Mononuclear cell (primary cell): ENCODE measurements around the gene COX6B2. TPM values are rescaled to one million over a fixed set of nuclear protein-coding genes. Genes with fewer than 3 reads are reported as not detected.

Experiments used
- H3K27me3 ChIP-seq: 2 replicates; pipeline ENCODE4 v1.6.0; 2011; ENCODE audit warnings: low read length, control low read depth; ENCODE audit not compliant: insufficient read depth
- H3K4me1 ChIP-seq: 2 replicates; pipeline ENCODE4 v1.5.1; 2011; ENCODE audit warnings: mild to moderate bottlenecking, low read length, control low read depth; ENCODE audit not compliant: insufficient read depth
- H3K4me3 ChIP-seq: 2 replicates; pipeline ENCODE4 v1.5.1; 2011; ENCODE audit warnings: mild to moderate bottlenecking, low read length, moderate library complexity
- H3K9me3 ChIP-seq: 2 replicates; pipeline ENCODE4 v1.5.1; 2011; ENCODE audit warnings: low read depth, mild to moderate bottlenecking, control low read depth, low read length
- total RNA-seq: library from RNA; depleted of rRNA; stranded (reverse); fragments of >200 nt; gene quantifications from one replicate; pipeline ENCODE4 v1.2.3, GENCODE V29; 2012

Gene COX6B2
- total RNA-seq, 1 donor = not detected

DNA sequence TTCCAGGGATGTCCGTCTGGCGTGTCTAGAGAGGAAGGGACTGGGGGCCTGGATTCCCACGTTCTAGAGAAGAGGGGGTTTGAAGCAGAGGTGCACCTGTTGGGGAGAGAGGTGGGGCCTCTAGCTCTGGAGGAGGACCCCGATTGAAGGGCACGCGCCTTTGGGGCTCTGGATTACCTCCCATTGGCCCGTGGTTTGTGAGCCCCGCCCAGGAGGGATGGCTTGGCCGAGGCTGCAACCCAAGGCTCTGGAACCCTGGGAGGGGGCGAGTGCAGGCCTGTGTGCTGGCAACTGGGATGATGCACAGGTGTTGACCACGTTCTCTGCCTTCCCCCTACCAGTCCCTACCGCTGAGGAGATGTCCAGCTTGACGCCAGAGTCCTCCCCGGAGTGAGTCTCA, 49.5 kb downstream of the COX6B2 start:
- H3K4me1 ChIP-seq = peaks cover 13% of the 10 kb centered on the region
- no peak overlapping the region for H3K4me3 ChIP-seq
- H3K9me3 ChIP-seq = no peaks in the 10 kb centered on the region
- H3K27me3 ChIP-seq = no peaks in the 10 kb centered on the region

- Histone ChIP-seq H3K9me3 (no peaks in the 10 kb centered on the region), H3K4me1 (peaks cover 13% of the 10 kb centered on the region), H3K4me3 (no peak overlapping the region), H3K27me3 (no peaks in the 10 kb centered on the region)
These were observed 50.1 kb downstream of the COX6B2 start for GRCh38 chr19:55304279-55304978.

- no peak overlapping the region for H3K4me3 ChIP-seq
- H3K9me3 ChIP-seq = no peaks in the 10 kb centered on the region
- H3K27me3 ChIP-seq = no peaks in the 10 kb centered on the region
- peaks cover 13% of the 10 kb centered on the region for H3K4me1 ChIP-seq
These were observed 51.0 kb downstream of the COX6B2 start for GRCh38 chr19:55303477-55303876.

GRCh38 chr19:55302318-55302703, 52.2 kb downstream of the COX6B2 start:
- no peaks in the 10 kb centered on the region for H3K9me3 ChIP-seq
- H3K4me3 ChIP-seq = peak overlapping the region; percentile 29
- H3K27me3 ChIP-seq = no peaks in the 10 kb centered on the region
- peaks cover 13% of the 10 kb centered on the region for H3K4me1 ChIP-seq

DNA sequence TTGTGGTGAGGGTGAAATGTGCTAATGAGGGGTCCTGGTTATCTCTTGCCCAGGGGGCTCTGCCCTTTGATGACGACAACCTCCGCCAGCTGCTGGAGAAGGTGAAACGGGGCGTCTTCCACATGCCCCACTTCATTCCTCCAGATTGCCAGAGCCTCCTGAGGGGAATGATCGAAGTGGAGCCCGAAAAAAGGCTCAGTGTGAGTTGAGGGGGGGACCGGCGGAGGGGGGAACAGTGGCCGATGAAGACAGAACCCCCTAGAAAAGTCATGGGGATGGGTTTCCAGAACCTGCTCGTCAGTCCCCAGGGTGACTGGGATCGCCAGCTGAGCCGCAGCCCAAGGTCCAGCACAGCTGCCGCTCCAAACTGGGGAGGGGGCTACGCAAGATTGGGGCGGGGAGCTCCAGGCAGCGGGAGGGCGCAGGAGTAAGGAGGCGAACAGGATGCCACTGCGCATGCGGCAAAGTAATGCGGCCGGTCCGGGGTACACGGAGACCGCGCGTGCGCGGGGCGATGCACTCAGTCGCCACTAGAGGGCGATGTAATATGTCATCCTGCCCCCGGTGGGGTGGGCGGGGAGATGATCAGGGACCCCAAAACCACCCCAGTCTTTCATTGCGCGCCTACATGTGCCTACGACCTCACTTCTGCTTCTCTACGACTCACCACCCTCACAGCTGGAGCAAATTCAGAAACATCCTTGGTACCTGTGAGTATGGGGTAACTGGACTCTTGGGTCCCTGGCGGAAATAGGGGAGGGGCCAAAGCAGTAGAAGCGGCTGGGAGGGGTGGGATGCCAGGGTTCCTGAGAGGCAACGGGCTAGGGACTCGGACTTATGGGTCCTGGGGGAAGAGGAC, 52.8 kb downstream of the COX6B2 start:
- Histone ChIP-seq H3K4me3 (peak overlapping the region; percentile 29), H3K27me3 (no peaks in the 10 kb centered on the region), H3K4me1 (peaks cover 13% of the 10 kb centered on the region), H3K9me3 (no peaks in the 10 kb centered on the region)

DNA sequence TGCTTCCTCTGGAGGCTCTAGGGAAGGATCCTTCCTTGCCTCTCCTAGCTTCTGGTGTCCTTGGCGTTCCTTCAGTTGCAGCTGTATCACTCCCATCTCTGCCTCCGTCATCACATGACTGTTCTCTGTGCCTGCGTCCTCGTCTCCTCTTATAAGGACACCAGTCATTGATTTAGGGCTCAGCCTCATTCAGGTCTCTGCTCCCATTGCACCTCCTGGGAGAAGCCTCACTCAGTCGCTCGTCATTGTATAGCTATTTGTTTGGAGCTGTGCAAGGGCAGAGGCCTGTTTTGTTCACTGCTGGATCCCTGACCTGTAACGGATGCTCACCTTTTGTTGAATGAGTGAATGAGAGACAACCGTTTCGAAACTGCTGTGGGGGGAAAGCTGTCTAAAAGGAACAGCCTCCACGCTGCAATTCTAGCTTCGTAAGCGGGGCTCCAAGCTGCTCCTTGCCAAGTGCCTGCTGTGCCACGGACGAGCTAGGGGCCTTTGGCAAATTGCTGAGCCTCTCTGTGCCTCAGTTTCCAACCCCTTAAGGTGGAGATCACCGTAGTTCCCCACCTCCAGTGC, 53.5 kb downstream of the COX6B2 start:
- Histone ChIP-seq H3K27me3 (no peaks in the 10 kb centered on the region), H3K4me1 (peaks cover 13% of the 10 kb centered on the region), H3K9me3 (no peaks in the 10 kb centered on the region), H3K4me3 (no peak overlapping the region)

DNA sequence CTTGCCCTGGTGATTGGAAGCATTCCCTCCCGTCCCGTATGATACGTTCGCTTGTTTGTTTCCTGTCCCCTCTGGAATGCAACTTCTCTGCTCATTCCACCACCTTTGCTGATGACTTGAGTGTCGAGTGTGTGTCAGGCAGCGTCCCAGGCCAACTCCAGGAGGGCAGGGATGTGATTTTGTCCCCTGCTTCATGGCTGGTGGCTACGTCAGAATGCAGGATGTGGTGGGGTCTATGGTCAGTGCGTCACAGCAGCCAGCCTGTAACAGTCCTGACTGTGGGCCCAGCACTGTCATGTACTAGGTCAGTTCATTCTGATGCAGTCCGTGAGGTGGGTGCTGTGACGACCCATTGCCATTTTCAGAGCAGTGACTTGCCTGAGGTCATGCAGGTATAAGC, 54.5 kb downstream of the COX6B2 start:
- H3K4me3 ChIP-seq = no peak overlapping the region
- no peaks in the 10 kb centered on the region for H3K9me3 ChIP-seq
- H3K27me3 ChIP-seq = no peaks in the 10 kb centered on the region
- peaks cover 13% of the 10 kb centered on the region for H3K4me1 ChIP-seq

Other genes starting within 250 kb of the COX6B2 start
- 45.8 TPM for gene PPP1R12C, start 237.1 kb downstream of the COX6B2 start, total RNA-seq
- gene TNNT1, start 205.5 kb downstream of the COX6B2 start, total RNA-seq = 9.7 TPM
- not detected for gene TNNI3, start 197.0 kb downstream of the COX6B2 start, total RNA-seq
- 0.52 TPM for gene DNAAF3, start 188.1 kb downstream of the COX6B2 start, total RNA-seq
- gene SYT5, start 174.4 kb downstream of the COX6B2 start, total RNA-seq = 0.63 TPM
- not detected for gene PTPRH, start 145.2 kb downstream of the COX6B2 start, total RNA-seq
- gene TMEM86B, start 126.0 kb downstream of the COX6B2 start, total RNA-seq = 2.0 TPM
- 62.5 TPM for gene PPP6R1, start 95.7 kb downstream of the COX6B2 start, total RNA-seq
- gene HSPBP1, start 74.6 kb downstream of the COX6B2 start, total RNA-seq = 7.9 TPM
- gene BRSK1, start 70.7 kb downstream of the COX6B2 start, total RNA-seq = 0.52 TPM
- gene TMEM150B, start 29.4 kb downstream of the COX6B2 start, total RNA-seq = 2.0 TPM
- gene KMT5C, start 14.8 kb downstream of the COX6B2 start, total RNA-seq = 14.3 TPM
- not detected for gene GARIN5B, start 8.5 kb upstream of the COX6B2 start, total RNA-seq
- gene IL11, start 15.7 kb upstream of the COX6B2 start, total RNA-seq = 0.10 TPM
- gene TMEM190, start 22.1 kb upstream of the COX6B2 start, total RNA-seq = not detected
- gene TMEM238, start 29.6 kb upstream of the COX6B2 start, total RNA-seq = 1.9 TPM
- 605 TPM for gene RPL28, start 31.2 kb upstream of the COX6B2 start, total RNA-seq
- gene UBE2S, start 53.1 kb upstream of the COX6B2 start, total RNA-seq = 20.7 TPM
- gene SHISA7, start 88.6 kb upstream of the COX6B2 start, total RNA-seq = not detected
- 4.5 TPM for gene ISOC2, start 106.9 kb upstream of the COX6B2 start, total RNA-seq
- gene C19orf85, start 110.0 kb upstream of the COX6B2 start, total RNA-seq = not detected
- 3.5 TPM for gene ZNF628, start 121.9 kb upstream of the COX6B2 start, total RNA-seq
- gene NAT14, start 130.5 kb upstream of the COX6B2 start, total RNA-seq = 1.9 TPM
- 0.10 TPM for gene SSC5D, start 133.7 kb upstream of the COX6B2 start, total RNA-seq
- not detected for gene SBK2, start 182.4 kb upstream of the COX6B2 start, total RNA-seq
- gene SBK3, start 190.8 kb upstream of the COX6B2 start, total RNA-seq = not detected
- gene ZNF579, start 226.1 kb upstream of the COX6B2 start, total RNA-seq = 2.7 TPM
- 2.2 TPM for gene FIZ1, start 244.8 kb upstream of the COX6B2 start, total RNA-seq
- 9.6 TPM for gene ZNF524, start 245.6 kb upstream of the COX6B2 start, total RNA-seq